HG02852 (cell line): ENCODE results near the gene FBN1.
A peak's percentile ranks its signal among the peaks of the same experiment; 100 is the strongest.

Source experiments
- ATAC-seq: cut with Tn5 transposase; IDR thresholded peaks from one replicate; pipeline ENCODE4 v1.9.1; 2021; ENCODE audit warnings: mild to moderate bottlenecking, moderate library complexity; ENCODE audit not compliant: unreplicated experiment

The FBN1 gene

GRCh38 chr15:48624700-48625099, 20.8 kb downstream of the FBN1 start:
- ATAC-seq: no peak

DNA sequence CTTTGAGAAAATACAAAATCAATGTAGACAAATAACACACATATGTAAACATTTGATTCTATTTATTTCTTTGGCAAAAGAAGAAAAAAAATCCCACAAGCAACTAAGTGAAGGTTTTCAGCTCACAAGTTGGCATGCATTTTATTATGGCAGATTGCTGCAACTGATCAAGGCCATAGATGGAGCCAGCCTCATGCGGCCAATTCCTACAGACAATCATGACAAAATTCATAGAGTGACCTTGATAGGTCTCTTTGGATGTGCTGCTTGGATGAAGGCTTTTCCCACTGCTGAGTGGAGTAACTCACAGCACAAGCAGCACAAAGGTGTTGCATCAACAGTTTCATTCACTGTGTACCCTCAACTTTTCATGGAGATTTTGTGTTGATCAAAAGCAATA, 22.1 kb downstream of the FBN1 start:
- no peak for ATAC-seq

DNA sequence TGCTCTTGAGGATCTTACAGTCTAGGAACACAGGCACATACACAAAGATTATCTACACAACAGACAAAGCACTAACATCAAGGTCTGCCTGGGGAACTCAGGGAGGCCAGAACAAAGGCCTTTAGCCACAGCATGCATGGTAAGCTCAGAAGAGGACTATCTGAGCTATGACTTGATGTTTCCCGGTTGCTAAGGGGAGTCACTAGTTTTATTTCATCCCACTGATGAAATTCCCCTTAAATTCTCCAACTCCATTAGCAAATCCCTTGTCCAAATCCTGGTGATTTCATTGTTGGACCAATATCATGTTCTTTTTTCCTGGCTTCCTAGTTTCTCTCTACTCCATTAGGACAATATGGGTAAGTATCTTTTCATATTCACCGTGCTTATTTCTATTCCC, 23.3 kb downstream of the FBN1 start:
- ATAC-seq: no peak

- ATAC-seq: no peak
These were observed 26.1 kb downstream of the FBN1 start for GRCh38 chr15:48619446-48619845.

DNA sequence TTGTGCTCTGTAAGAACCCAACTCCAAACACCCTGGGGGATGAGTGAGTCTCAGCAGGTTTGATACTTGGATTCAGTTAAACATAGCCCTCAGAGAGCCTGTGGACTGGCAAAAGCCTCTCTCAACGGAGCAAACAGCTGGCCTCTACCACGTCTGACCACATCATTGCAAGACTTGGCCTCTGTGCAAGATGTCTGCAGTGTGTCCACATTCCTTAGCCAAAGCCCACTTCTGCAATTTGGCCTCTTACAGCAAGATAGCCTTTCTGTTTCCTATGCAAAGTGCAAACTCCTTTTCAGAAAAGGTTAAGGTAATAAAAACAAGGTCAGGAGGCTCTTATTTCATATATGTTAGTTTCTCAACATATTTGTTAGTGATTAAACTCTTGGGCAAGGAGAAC, 27.9 kb downstream of the FBN1 start:
- ATAC-seq: no peak

GRCh38 chr15:48616216-48616615, 29.3 kb downstream of the FBN1 start:
- ATAC-seq: no peak

- ATAC-seq: no peak
These were observed 31.5 kb downstream of the FBN1 start for GRCh38 chr15:48614051-48614450.

GRCh38 chr15:48609486-48609885, 36.0 kb downstream of the FBN1 start:
- ATAC-seq: no peak

DNA sequence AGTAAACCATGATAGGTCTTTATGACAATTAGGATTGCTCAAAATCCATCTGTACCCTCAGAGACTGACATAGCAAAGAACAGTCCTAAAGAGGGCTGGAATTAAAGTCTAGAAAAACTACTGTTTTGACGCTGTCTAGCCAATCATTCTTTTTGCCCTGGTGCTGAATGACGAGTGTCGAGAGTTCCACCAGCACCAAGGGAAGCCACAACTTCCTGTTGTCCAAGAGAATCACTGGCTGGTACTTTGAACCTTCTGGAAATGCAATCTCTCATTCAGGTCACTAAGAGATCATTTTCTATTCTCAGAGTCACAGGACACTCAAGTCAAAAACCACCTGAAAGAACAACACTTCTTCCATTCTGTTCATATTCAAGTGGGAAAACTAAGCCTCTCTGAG, 37.7 kb downstream of the FBN1 start:
- no peak for ATAC-seq

GRCh38 chr15:48604567-48604966, 40.9 kb downstream of the FBN1 start:
- no peak for ATAC-seq

GRCh38 chr15:48603922-48604321, 41.6 kb downstream of the FBN1 start:
- no peak for ATAC-seq

- no peak for ATAC-seq
These were observed 42.4 kb downstream of the FBN1 start for GRCh38 chr15:48603123-48603500.

DNA sequence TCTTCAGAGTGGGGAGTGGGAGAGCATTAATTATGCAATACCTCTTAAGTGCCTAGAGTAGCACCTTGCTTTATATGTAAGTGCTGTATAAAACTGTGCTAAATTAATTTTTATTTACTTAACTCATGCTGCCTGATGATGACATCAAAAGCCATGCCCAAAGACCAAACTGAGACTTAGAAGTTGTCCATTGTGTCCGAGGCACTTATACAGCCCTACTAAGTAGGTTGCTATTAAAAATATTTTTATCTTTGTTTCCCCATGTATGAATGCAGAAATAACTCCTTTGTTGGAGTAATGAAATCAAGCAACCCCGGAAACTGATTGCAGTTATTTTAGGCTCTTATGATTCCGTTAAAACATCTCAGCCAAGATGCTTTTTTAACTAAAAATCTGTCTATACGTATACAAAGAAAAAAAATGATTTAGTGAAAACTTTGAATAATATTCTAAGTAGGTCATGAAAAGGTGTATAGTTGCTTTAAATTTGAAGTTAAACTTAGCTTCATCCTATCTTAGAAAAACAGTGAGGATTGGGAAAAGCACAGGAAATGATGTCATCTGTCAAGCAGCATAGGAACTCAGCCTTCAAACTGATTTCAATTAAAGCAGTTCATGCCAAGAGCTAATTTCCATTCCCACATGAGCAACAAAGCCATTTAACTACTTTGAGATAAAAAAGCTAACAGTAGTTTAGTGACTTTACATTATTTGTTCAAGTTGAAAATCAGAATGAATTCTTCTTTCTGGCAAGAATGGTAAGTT, 43.0 kb downstream of the FBN1 start:
- ATAC-seq: no peak

- ATAC-seq: no peak
These were observed 44.4 kb downstream of the FBN1 start for GRCh38 chr15:48601095-48601494.

DNA sequence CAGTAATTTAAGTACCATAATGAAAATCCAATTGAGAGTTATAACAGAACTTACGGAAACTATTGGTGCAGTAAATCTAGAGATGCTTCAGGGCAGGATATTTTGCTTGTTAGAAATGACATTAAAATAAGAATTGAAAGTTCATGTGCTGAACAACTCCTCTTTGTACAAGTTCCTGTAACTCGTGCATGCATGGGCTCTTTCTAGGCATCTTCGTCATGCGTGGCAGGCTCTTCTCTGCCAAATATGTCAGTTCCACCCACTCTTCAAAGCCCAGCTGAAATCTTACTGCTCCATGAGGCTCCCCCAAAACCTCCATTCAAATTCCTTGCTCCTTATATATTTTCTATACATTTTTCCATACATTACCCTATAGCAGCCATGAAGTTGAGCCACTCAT, 48.7 kb downstream of the FBN1 start:
- ATAC-seq: peak; percentile 44

GRCh38 chr15:48596415-48596814, 49.1 kb downstream of the FBN1 start:
- peak; percentile 43 for ATAC-seq

DNA sequence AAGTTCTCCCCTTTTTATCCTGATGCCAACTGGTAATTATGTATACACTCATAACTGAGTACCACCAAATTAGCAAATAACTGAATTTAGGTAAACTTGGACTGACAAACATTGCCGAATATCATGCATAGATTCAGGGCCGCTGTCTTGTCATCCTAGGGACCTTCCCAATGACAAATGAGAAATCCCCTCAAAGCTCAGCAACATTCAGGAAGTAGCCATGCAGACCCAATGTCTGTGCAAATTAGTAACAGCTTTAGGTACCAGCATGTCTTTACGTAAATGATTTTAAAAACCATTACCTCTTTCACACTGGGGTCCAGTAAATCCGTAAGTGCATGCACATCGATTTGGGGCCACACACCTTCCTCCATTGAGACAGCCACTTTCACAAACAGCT, 49.5 kb downstream of the FBN1 start:
- ATAC-seq: peak; percentile 60

- ATAC-seq: no peak
These were observed 52.6 kb downstream of the FBN1 start for GRCh38 chr15:48592933-48593332.

DNA sequence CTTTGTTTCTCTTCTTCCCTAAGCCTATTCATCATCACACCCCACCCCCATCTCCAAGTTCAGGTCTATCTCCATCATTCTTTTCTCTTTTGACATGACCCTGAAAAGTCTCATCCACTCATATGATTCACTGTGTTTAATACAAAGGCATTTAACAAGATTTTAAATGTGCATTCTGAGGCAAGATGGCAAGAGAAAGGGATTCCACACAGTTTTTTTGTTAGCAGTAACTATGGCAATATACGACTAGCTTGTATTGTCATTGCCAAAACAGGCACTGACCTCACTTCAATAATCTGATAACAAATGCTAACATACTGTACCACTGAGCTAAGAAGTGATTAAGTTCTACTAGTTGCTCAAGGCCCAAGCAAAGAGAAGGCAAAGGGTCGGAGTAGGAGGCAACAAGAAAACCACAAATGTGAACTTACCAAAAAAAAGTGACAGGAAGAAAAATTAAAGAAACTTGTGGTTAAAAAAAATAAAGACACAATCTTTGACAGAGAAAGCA, 53.2 kb downstream of the FBN1 start:
- ATAC-seq: no peak

DNA sequence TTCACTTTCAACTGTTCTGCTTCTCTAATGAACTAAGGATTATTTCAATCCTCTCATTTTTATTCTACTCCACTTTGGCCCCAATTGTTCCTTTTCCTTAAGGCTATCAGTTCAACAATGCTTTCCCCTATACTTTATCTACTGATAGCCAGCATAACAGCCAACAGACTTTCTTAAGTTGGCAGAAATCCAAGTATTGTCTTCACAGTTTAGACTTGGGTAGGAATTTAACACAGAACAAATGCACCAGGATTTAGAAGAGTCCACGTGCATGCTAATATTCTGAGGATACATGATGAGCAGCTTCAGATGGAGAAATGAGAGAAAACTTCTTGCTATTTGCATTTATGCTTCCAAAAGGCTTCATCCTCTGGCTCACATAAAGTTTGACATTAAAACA, 54.8 kb downstream of the FBN1 start:
- no peak for ATAC-seq

- ATAC-seq: no peak
These were observed 60.5 kb downstream of the FBN1 start for GRCh38 chr15:48584812-48585563.

DNA sequence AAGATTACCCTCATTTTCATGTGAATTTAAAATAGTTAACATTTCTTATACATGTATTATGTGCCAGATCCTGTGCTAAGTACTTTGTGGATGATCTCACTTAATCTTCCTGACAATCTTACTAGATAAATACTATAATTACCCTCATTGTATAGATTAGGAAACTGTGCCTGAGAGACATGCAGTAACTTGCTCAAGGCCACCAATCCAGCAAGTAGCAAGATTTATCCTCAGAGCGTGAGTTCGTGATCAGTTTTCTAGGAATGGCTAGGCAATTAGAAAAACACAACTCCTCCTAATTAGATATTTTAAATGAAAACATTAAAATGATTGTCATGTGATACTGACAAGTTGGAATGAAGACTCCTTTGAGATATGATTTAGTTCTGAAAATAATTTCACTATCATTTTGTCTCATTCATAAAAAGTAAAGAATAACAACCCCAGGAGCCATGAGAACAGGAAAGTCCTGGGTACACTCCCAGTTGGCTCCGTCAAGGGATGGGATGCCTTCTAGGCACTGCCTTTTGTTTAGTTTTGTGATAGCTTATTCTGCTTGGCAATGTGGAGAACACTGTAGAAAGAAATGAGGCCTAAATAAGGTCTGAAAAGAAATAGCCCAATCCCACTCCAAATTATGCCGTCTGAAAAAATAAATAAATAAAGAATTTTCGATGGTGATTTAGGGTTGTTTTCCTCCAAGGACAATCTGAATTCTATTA, 61.3 kb downstream of the FBN1 start:
- ATAC-seq: no peak
